ENCODE measurements around the gene FYB2. TPM values are rescaled to one million over a fixed set of nuclear protein-coding genes. Genes with fewer than 3 reads are reported as not detected.

FYB2 gene
- total and polyA plus RNA-seq, 7 donors, result 0.48 to 2.6 (median 1.1) TPM; not detected in 1

- TF ChIP-seq CTCF (IDR thresholded peaks at IDR 0.05), result no peak
- Histone ChIP-seq H3K27ac (no peak overlapping the region), H3K4me1 (peaks cover 4% of the 10 kb centered on the region), H3K9me3 (no peaks in the 10 kb centered on the region), H3K36me3 (ENCODE audit: insufficient read depth in 1 of 2, low read depth in 1 of 2) (peaks cover 0 to 37% of the 10 kb centered on the region in 2 donors), H3K4me3 (no peak overlapping the region), H3K27me3 (ENCODE audit: insufficient read depth in 3 of 3, low read length in 2 of 3) (no peaks in the 10 kb centered on the region)
- ATAC-seq (no peak), DNase-seq (no peak)
- intact Hi-C loops (cut with DNase I), result loop anchor here (5.0 kb wide), 2 partner anchors 63 to 1423 kb away; partner anchors contain the start of gene PRKAA2 (in 2 of the 2)
- 66 to 81% (median 81%) methylated on average over 2 of the region's 2 CpGs for WGBS, 3 donors
Observed at GRCh38 chr1:56709995-56710394, 109.2 kb downstream of the FYB2 start.

GRCh38 chr1:56709269-56709880 is 109.8 kb downstream of the FYB2 start:
- peak; percentile 57 to 81 (median 72) for ATAC-seq
- peaks cover 0 to 43% of the 10 kb centered on the region in 2 donors for H3K36me3 ChIP-seq (ENCODE audit: insufficient read depth in 1 of 2, low read depth in 1 of 2)
- no peaks in the 10 kb centered on the region for H3K27me3 ChIP-seq (ENCODE audit: insufficient read depth in 3 of 3, low read length in 2 of 3)
- intact Hi-C loops (cut with DNase I), result loop anchor here (5.0 kb wide), 2 partner anchors 62 to 1422 kb away; partner anchors contain the start of gene PRKAA2 (in 2 of the 2)
- WGBS, 3 donors, result 12 to 17% (median 17%) methylated on average over 2 of the region's 2 CpGs
- H3K4me3 ChIP-seq, result no peak overlapping the region
- TF ChIP-seq CTCF (IDR thresholded peaks at IDR 0.05), result peak; percentile 73
- peak overlapping the region; percentile 14 for H3K27ac ChIP-seq
- DNase-seq, result no peak
- H3K4me1 ChIP-seq, result peaks cover 4% of the 10 kb centered on the region
- H3K9me3 ChIP-seq, result no peaks in the 10 kb centered on the region

- Histone ChIP-seq H3K27ac (peak overlapping the region; percentile 78), H3K27me3 (ENCODE audit: insufficient read depth in 3 of 3, low read length in 2 of 3) (no peaks in the 10 kb centered on the region), H3K36me3 (ENCODE audit: insufficient read depth in 1 of 2, low read depth in 1 of 2) (peaks cover 0 to 60% of the 10 kb centered on the region in 2 donors), H3K9me3 (peaks cover 4% of the 10 kb centered on the region), H3K4me1 (peaks cover 4% of the 10 kb centered on the region), H3K4me3 (no peak overlapping the region)
- intact Hi-C loops (cut with DNase I), result loop anchor here (5.0 kb wide), 2 partner anchors 60 to 1420 kb away; partner anchors contain the start of gene PRKAA2 (in 2 of the 2)
- DNase-seq (no peak), ATAC-seq (peak; percentile 70 to 87 (median 76))
- 21 to 47% (median 27%) methylated on average over 4 of the region's 4 CpGs for WGBS, 3 donors
- TF ChIP-seq CTCF (IDR thresholded peaks at IDR 0.05), result no peak
Observed at GRCh38 chr1:56707379-56707778, 111.8 kb downstream of the FYB2 start.

- peaks cover 4% of the 10 kb centered on the region for H3K4me1 ChIP-seq
- no peak overlapping the region for H3K4me3 ChIP-seq
- ATAC-seq (no peak), DNase-seq (no peak)
- no peak overlapping the region for H3K27ac ChIP-seq
- TF ChIP-seq CTCF (IDR thresholded peaks at IDR 0.05), result no peak
- intact Hi-C loops (cut with DNase I), result no loop called here
- peaks cover 4% of the 10 kb centered on the region for H3K9me3 ChIP-seq
- H3K36me3 ChIP-seq (ENCODE audit: insufficient read depth in 1 of 2, low read depth in 1 of 2), result peaks cover 0 to 63% of the 10 kb centered on the region in 2 donors
- 86 to 87% (median 87%) methylated on average over 1 of the region's 1 CpG for WGBS, 3 donors
- no peaks in the 10 kb centered on the region for H3K27me3 ChIP-seq (ENCODE audit: insufficient read depth in 3 of 3, low read length in 2 of 3)
Observed at GRCh38 chr1:56703747-56704146, 115.5 kb downstream of the FYB2 start.
